ENCODE measurements around the gene NF1.

DNA sequence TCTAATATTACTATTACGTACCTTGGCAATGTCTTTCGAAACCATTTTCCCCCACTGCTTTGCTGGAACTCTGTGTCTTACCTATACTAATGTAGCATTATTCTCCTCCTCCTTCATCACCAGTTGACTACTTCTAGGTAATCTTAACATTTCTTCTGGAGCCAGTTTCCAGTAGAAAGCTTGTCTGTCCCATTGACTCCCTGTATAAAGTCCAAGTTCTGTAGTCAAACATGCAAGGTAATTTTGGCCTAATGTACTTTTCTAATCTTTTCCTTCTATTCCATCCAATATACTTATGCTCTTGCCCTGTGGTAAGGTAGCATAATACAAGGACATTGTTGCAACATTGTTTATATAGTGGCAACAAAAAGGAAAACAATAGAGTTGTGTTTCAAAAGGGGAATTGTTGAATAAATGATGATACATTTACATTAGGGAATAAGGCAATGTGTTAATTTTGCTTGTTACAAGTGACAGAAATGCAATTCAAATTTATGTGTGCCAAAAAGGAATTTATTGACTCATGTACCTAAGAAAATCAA lies 174.3 kb downstream of the NF1 start:
- TF ChIP-seq KDM5A (IDR thresholded peaks at IDR 0.05): no peak
- no peak for TF ChIP-seq CTCF (IDR thresholded peaks at IDR 0.05)
- TF ChIP-seq RNF2 (IDR thresholded peaks at IDR 0.05; ENCODE audit: borderline replicate concordance, low read depth): no peak
- TF ChIP-seq JUN (IDR thresholded peaks at IDR 0.05): no peak
- TF ChIP-seq, protein P1, sequence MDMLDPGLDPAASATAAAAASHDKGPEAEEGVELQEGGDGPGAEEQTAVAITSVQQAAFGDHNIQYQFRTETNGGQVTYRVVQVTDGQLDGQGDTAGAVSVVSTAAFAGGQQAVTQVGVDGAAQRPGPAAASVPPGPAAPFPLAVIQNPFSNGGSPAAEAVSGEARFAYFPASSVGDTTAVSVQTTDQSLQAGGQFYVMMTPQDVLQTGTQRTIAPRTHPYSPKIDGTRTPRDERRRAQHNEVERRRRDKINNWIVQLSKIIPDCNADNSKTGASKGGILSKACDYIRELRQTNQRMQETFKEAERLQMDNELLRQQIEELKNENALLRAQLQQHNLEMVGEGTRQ (IDR thresholded peaks at IDR 0.05): no peak
- TF ChIP-seq MAX (IDR thresholded peaks at IDR 0.05): no peak
- TF ChIP-seq POLR2A (IDR thresholded peaks at IDR 0.05; ENCODE audit: low read length): no peak
